Measurements from ENCODE around the gene DLK1.

DNA sequence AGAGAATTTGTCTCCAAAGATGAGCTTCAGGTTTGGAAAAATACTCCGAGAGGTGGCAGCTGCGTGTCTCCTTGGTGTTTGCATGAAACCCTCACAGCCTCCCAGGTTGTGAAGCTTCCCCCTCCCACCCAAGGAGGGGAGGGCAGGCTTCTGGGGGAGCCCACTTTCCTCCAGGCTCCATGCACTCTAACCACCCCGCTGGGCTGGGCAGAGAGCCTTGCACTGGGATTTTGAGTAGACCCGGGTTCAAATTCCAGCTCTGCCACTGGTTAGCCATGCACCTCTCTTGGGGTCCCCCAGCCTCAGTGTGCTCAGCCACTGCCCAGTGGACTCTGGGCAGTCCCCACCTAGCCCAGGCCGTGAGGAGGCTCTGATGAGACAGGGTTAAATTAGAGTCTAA, 4.3 kb upstream of the DLK1 start:
- TF ChIP-seq EP300 (IDR thresholded peaks at IDR 0.05; ENCODE audit: low read depth) (no peak), CTCF (IDR thresholded peaks at IDR 0.05) (no peak), POLR2A (IDR thresholded peaks at IDR 0.05) (no peak)

Data from transverse colon (tissue), 3 donors.